RPMI8226 (cell line): ENCODE data around the gene GJC2.
"Not testable (repeated sequence)": the region's sequence is repeated elsewhere in the genome, so short reads cannot be mapped to it uniquely, and the experiment has no call there.

ENCODE experiments used
- DNase-seq: peaks from one replicate; pipeline ENCODE4 v3.0.0-alpha.2; 2015

Gene GJC2

GRCh38 chr1:228149406-228150119, at the start of gene GJC2:
Gene GJC2, plus strand, starts transcription at chr1:228149930. Its CDS starts 7,829 bp downstream, at chr1:228157759.
- no peak for DNase-seq

GRCh38 chr1:228100822-228101613, 48.7 kb upstream of the GJC2 start:
- DNase-seq, result no peak

- DNase-seq, result no peak
Observed at GRCh38 chr1:228101614-228101993, 48.1 kb upstream of the GJC2 start.

GRCh38 chr1:228101994-228102790, 47.5 kb upstream of the GJC2 start:
- peak; percentile 78 for DNase-seq

GRCh38 chr1:228102791-228103620, 46.7 kb upstream of the GJC2 start, which contains the start of gene C1orf35:
Gene C1orf35, minus strand, starts transcription at chr1:228103325. Its CDS starts 98 bp downstream, at chr1:228103227.
- peak; percentile 99 for DNase-seq

GRCh38 chr1:228104526-228105269, 45.0 kb upstream of the GJC2 start:
- DNase-seq, result no peak

GRCh38 chr1:228105270-228105995, 44.3 kb upstream of the GJC2 start:
- DNase-seq, result no peak

GRCh38 chr1:228105996-228106799, 43.5 kb upstream of the GJC2 start:
- no peak for DNase-seq

GRCh38 chr1:228106800-228107054, 43.0 kb upstream of the GJC2 start:
- no peak for DNase-seq

GRCh38 chr1:228107636-228108035, 42.1 kb upstream of the GJC2 start:
- DNase-seq, result no peak

- no peak for DNase-seq
Observed at GRCh38 chr1:228108055-228108690, 41.6 kb upstream of the GJC2 start.

- DNase-seq, result no peak
Observed at GRCh38 chr1:228108742-228109072, 41.0 kb upstream of the GJC2 start.

- peak; percentile 99 for DNase-seq
Observed at GRCh38 chr1:228109073-228109961, 40.4 kb upstream of the GJC2 start, which contains the start of gene MRPL55. Gene MRPL55, minus strand, starts transcription at chr1:228109299. Its CDS starts 1,039 bp downstream, at chr1:228108260.

GRCh38 chr1:228109962-228110488, 39.7 kb upstream of the GJC2 start:
- no peak for DNase-seq

GRCh38 chr1:228110556-228110955, 39.2 kb upstream of the GJC2 start:
- no peak for DNase-seq

GRCh38 chr1:228111315-228111714, 38.4 kb upstream of the GJC2 start:
- DNase-seq, result not testable (repeated sequence)

- DNase-seq, result peak; percentile 86
Observed at GRCh38 chr1:228112167-228112566, 37.6 kb upstream of the GJC2 start.

GRCh38 chr1:228112617-228113016, 37.1 kb upstream of the GJC2 start:
- DNase-seq, result no peak
